Dendritic cell treated with granulocyte-macrophage colony-stimulating factor and Interleukin-4, amounts not matched to agents 40 ng/mL and 50 ng/mL, for 4 days (primary cell): ENCODE measurements around the gene EML2.

Source experiments
- H3K27ac Mint-ChIP-seq: one replicate; pipeline ENCODE4 v1.8.0; 2022; ENCODE audit warnings: mild to moderate bottlenecking, mixed read lengths
- H3K27me3 Mint-ChIP-seq: one replicate; pipeline ENCODE4 v1.8.0; 2022; ENCODE audit warnings: mild to moderate bottlenecking, mixed read lengths
- H3K36me3 Mint-ChIP-seq: one replicate; pipeline ENCODE4 v1.8.0; 2022; ENCODE audit warnings: low read depth, mixed read lengths
- H3K4me1 Mint-ChIP-seq: one replicate; pipeline ENCODE4 v1.8.0; 2022; ENCODE audit warnings: low read depth, mixed read lengths
- H3K4me3 Mint-ChIP-seq: one replicate; pipeline ENCODE4 v1.8.0; 2022; ENCODE audit warnings: mild to moderate bottlenecking, moderate library complexity, mixed read lengths
- H3K9me3 Mint-ChIP-seq: one replicate; pipeline ENCODE4 v1.8.0; 2022; ENCODE audit warnings: mixed read lengths
- intact Hi-C: fragments of 100-400 bp; cut with micrococcal nuclease; formaldehyde crosslinking; loops from one replicate; pipeline ENCODE4 v1.15.0; 2022

EML2 gene

GRCh38 chr19:45576682-45577081 lies 62.5 kb downstream of the EML2 start:
- Mint-ChIP-seq H3K27me3 (no peaks in the 10 kb centered on the region), H3K4me1 (peaks cover 14% of the 10 kb centered on the region), H3K4me3 (no peak overlapping the region), H3K9me3 (no peaks in the 10 kb centered on the region), H3K27ac (no peak overlapping the region), H3K36me3 (peaks cover 23% of the 10 kb centered on the region)
- intact Hi-C loops: no loop called here

GRCh38 chr19:45575216-45575615 lies 64.0 kb downstream of the EML2 start:
- intact Hi-C loops: no loop called here
- Mint-ChIP-seq H3K27me3 (no peaks in the 10 kb centered on the region), H3K4me1 (peaks cover 14% of the 10 kb centered on the region)

GRCh38 chr19:45574526-45574925 lies 64.7 kb downstream of the EML2 start:
- H3K4me3 Mint-ChIP-seq: no peak overlapping the region
- H3K36me3 Mint-ChIP-seq: peaks cover 22% of the 10 kb centered on the region
- no peaks in the 10 kb centered on the region for H3K9me3 Mint-ChIP-seq
- H3K4me1 Mint-ChIP-seq: peaks cover 17% of the 10 kb centered on the region
- no peaks in the 10 kb centered on the region for H3K27me3 Mint-ChIP-seq
- no peak overlapping the region for H3K27ac Mint-ChIP-seq
- intact Hi-C loops: no loop called here

More at GRCh38 chr19:45575216-45575615, 64.0 kb downstream of the EML2 start:
- peaks cover 18% of the 10 kb centered on the region for H3K36me3 Mint-ChIP-seq
- H3K4me3 Mint-ChIP-seq: no peak overlapping the region
- no peak overlapping the region for H3K27ac Mint-ChIP-seq
- H3K9me3 Mint-ChIP-seq: no peaks in the 10 kb centered on the region

- intact Hi-C loops: no loop called here
- Mint-ChIP-seq H3K27ac (no peak overlapping the region), H3K9me3 (no peaks in the 10 kb centered on the region), H3K36me3 (peaks cover 29% of the 10 kb centered on the region), H3K4me1 (peaks cover 5% of the 10 kb centered on the region), H3K4me3 (no peak overlapping the region), H3K27me3 (no peaks in the 10 kb centered on the region)
These were observed 67.6 kb downstream of the EML2 start for GRCh38 chr19:45571457-45572220.

DNA sequence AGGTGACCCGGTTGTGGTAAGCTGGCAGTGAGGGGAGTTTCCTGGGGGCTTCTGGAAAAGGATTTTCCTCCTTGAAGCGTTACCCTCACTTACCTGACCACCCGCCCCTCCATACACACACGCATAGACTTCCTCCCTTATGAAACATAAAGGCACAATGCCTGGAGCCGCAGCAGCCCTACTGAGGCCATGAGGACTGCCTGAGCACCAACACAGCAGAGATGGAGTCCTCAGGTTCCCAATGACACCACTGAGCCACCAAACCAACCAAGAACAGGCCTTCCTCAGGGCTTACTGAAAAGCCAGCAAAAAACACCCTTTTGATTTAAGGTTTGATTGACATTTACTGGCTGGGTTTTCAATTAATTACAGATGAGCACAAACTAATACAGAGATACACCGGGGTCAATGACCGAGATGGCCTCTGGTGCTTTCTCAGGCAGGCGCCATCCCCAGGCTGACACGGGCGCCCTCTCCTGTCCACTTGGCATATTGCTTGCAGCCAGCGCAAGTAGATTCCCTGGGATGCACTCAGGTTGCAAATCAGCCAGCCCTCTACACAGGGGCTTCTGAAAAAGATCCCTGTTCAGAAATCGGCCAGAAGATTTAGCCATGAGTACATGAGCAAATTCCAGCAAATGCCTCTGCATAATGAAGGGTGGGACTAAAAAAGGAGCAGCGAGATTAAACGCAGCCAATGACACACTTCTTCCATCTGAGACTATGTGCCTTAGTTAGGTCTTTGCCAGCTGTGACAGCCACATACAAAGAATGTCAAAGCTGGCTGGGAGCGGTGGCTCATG lies 69.4 kb downstream of the EML2 start:
- Mint-ChIP-seq H3K27me3 (no peaks in the 10 kb centered on the region), H3K4me3 (no peak overlapping the region), H3K27ac (no peak overlapping the region), H3K36me3 (peaks cover 24% of the 10 kb centered on the region), H3K4me1 (peaks cover 5% of the 10 kb centered on the region), H3K9me3 (no peaks in the 10 kb centered on the region)
- intact Hi-C loops: no loop called here

- Mint-ChIP-seq H3K9me3 (no peaks in the 10 kb centered on the region), H3K27me3 (no peaks in the 10 kb centered on the region), H3K4me1 (peaks cover 5% of the 10 kb centered on the region), H3K4me3 (no peak overlapping the region), H3K36me3 (peaks cover 23% of the 10 kb centered on the region), H3K27ac (no peak overlapping the region)
- intact Hi-C loops: no loop called here
These were observed 70.5 kb downstream of the EML2 start for GRCh38 chr19:45568732-45569131.

DNA sequence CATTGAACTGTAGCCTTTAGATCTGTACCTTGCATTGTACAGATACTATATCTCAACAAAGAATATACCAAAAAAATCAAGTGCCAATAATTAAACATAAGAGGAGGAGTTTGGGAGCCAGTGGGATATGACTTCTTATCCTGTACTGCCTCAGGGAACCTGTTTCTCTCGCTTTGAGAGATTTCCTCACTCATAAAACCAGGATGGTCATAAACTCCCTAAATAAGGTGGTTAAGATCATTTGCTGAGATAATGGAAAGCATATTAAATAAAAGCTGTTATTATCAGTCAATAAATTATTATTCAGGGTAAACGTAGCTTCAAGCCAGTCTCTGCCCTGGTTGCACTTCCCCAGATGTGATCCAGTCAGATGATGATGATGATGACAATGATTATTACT lies 71.6 kb downstream of the EML2 start:
- peaks cover 5% of the 10 kb centered on the region for H3K4me1 Mint-ChIP-seq
- H3K27ac Mint-ChIP-seq: no peak overlapping the region
- H3K9me3 Mint-ChIP-seq: no peaks in the 10 kb centered on the region
- peaks cover 14% of the 10 kb centered on the region for H3K36me3 Mint-ChIP-seq
- intact Hi-C loops: no loop called here
- no peak overlapping the region for H3K4me3 Mint-ChIP-seq
- no peaks in the 10 kb centered on the region for H3K27me3 Mint-ChIP-seq

DNA sequence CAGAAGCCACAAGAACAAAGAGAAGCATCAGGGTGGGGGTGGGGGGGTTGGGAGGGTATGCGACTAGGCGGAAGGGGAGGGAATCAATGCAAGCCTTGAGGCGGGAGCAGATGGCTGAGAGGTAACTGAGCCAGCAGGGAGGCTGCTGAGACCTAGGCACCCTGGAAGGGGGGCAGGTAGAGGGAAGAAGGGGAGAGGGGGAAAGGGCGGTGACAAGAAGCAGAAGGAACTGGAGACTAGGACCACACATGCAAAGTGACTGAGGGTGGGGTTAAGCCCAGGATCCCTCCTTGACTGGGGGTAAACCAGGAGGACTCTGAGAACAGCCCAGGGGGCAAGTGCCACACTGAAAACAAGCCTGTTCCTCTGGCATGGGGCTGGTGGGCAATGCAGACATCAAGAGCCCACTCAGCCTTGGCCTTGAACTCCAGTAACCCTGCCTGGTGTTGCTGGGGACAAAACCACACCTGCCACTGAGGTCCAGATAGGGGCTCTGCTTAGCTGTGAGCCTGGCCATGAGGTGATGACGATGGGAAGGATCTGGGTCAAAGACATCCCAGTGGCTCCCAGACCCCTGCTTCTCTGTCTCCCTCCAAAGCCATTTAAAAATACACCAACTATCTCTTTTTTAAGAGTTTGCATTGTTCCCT lies 74.9 kb downstream of the EML2 start:
- Mint-ChIP-seq H3K27ac (no peak overlapping the region), H3K4me3 (no peak overlapping the region), H3K36me3 (peaks cover 19% of the 10 kb centered on the region), H3K4me1 (no peaks in the 10 kb centered on the region), H3K27me3 (no peaks in the 10 kb centered on the region), H3K9me3 (no peaks in the 10 kb centered on the region)
- intact Hi-C loops: no loop called here

GRCh38 chr19:45560686-45561085 lies 78.5 kb downstream of the EML2 start:
- H3K27ac Mint-ChIP-seq: no peak overlapping the region
- peaks cover 23% of the 10 kb centered on the region for H3K36me3 Mint-ChIP-seq
- no peaks in the 10 kb centered on the region for H3K9me3 Mint-ChIP-seq
- no peak overlapping the region for H3K4me3 Mint-ChIP-seq
- H3K27me3 Mint-ChIP-seq: no peaks in the 10 kb centered on the region
- intact Hi-C loops: no loop called here
- peaks cover 8% of the 10 kb centered on the region for H3K4me1 Mint-ChIP-seq

DNA sequence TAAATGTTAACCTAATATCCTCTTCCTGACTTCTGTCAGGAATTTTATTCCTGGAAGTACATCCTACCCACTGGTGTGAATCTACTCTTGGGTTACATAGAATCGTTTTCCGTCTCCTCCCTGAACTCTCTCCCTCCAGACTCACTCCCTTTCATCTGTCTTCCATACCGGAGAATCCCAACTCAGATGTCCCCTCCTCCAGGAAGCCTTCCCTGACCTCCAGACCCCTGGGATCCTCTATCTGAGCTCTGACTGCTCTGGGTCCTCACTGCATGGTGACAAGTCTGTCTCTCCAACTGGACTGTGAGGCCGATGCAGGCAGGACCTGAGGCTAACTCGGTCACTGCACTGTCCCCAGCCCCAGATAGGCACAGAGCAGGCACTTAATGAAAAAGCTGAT lies 79.2 kb downstream of the EML2 start:
- no peak overlapping the region for H3K27ac Mint-ChIP-seq
- H3K4me1 Mint-ChIP-seq: peaks cover 8% of the 10 kb centered on the region
- no peaks in the 10 kb centered on the region for H3K27me3 Mint-ChIP-seq
- no peaks in the 10 kb centered on the region for H3K9me3 Mint-ChIP-seq
- peaks cover 23% of the 10 kb centered on the region for H3K36me3 Mint-ChIP-seq
- no peak overlapping the region for H3K4me3 Mint-ChIP-seq
- intact Hi-C loops: no loop called here
